Measurements from ENCODE around the gene AKR7A2.
"Not testable (repeated sequence)": the region's sequence is repeated elsewhere in the genome, so short reads cannot be mapped to it uniquely, and the experiment has no call there.

The AKR7A2 gene

DNA sequence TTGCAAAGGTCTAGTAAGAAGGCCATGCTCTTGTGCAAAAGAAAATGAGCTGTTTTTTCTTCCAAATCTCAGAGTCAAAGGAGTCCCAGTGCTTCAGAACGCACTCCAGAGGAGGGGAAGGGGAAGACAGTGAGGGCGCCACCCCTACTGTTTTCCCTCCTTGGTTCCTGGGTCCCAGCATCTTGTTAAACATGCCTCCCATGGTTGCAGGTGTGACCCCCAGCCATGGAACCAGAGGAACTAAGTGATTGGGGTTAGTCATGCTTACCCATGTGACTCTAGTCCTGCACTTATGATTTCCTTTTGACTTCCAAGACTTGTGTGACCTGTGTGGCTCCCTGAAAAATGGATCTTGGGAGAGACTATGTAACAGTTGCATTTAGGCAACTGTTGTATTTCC, 17.3 kb downstream of the AKR7A2 start:
- no peak for DNase-seq

DNA sequence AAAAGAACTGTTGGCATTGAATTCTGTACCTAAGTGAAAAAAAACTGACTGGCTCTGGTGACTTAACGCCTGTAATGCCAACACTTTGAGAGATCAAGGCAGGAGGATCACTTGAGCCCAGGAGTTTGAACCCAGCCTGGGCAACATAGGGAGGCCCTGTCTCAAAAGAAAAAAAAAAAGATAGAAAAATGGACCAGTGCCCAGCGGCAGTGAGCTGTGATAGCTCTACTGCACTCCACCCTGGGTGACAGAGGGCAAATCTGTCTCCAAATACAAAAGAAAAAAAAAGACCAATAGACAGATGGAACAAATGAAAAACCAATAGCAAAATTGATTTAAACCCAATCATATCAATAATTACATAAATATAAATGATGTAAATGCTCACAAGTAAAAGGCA, 22.7 kb downstream of the AKR7A2 start:
- no peak for DNase-seq

DNA sequence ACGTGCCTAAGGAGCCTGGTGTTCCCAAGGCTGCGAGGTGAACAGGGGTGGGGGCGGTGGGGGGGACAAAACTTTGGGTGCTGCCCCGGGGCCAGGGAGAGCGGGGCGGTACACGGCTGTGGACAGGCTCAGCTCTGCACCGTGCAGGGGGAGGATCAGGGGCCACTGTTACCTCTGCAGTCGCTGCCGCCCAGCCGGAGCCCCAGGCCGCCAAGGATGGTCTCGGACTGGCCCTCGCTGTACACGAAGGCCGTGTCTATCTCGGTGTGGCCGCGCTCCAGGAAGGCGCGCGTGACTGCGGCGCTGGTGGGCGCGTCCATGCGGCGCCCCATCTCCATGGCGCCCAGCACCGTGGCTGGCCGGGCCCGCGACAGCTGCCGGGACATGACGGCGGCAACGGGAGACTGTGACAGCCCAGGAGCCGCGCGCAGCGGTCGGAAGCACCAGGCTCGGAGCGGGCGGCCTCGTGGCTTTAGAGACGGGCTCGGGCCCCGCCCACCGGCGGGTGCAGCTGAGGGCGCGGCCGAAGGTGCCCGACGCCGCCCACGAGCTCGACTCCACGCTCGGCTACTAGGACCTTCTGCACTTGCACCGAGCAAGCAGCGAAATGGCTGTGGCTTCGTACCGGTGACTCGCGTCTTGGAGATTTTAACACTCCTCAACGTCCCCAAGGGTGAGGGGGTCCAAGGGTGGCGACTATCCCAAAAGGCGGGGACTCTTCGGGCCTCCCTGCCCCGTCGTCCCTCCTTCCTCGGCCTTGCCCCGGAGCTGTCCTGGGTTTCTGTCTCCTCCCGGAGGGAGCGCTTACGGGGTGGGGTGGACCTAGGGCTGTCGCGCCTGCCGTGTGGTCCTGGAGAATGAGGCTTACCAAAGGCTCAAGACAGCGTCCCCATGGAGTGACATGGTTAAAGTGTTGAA, 23.4 kb downstream of the AKR7A2 start, which contains the start of gene AKR7A3:
AKR7A3 (minus strand) TSS at position 447 of the 918 bp plus-strand sequence; CDS start at position 386, 61 bp downstream.
- DNase-seq, result peak; percentile 56

GRCh38 chr1:19287436-19288185, 24.3 kb downstream of the AKR7A2 start:
- DNase-seq, result no peak

GRCh38 chr1:19285807-19286206, 26.1 kb downstream of the AKR7A2 start:
- DNase-seq, result not testable (repeated sequence)

- not testable (repeated sequence) for DNase-seq
Observed at GRCh38 chr1:19285366-19285765, 26.6 kb downstream of the AKR7A2 start.

DNA sequence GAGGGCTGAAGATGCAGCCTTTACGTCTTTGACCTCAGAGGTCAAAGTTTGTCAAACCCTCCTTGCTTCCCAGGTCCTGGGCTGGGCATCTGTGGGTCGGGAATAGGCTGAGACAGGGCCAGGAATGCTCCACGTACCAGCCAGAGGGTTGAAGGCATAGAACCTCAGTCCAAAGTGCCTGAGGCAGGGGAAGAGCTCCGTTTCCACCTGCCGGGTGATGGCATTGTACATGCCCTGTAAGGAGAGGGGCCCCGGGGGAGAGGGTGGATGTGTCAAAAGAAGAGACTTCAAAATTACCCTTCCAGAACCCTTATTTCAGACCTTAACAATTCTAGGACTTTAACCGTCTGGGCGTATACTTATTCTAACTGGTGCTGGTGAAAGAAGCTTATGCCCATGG, 27.1 kb downstream of the AKR7A2 start:
- DNase-seq, result no peak

DNA sequence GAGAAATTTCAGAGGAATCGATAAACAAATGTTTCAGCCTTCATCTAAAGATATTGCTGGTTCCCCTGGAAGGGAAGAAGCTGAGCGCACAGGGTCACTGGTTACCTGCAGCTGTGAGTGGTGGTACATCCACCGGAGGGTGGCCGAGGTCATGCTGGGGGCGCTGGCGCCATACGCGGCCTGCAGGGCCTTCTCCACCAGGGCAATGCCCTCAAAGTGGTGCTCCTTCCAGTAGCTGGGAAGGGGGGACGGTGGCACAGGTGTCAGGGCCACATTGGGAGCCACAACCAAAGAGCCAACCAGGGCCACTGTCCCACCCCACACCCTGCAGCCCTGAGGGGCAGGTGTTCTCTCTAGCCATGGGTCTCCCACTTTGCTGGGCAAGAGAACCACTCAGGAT, 28.1 kb downstream of the AKR7A2 start:
- no peak for DNase-seq

DNA sequence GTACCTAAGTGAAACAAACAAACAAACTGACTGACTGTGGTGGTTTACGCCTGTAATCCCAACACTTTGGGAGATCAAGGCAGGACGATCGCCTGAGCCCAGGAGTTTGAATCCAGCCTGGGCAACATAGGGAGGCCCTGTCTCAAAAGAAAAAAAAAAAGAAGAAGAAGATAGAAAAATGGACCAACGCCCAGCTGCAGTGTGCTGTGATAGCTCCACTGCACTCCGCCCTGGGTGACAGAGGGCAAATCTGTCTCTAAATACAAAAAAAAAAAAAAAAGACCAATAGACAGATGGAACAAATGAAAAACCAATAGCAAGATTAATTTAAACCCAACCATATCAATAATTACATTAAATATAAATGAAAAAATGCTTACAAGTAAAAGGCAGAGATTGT, 37.3 kb downstream of the AKR7A2 start:
- DNase-seq, result no peak

- not testable (repeated sequence) for DNase-seq
Observed at GRCh38 chr1:19273844-19274531, 38.0 kb downstream of the AKR7A2 start.

- no peak for DNase-seq
Observed at GRCh38 chr1:19273106-19273843, 38.7 kb downstream of the AKR7A2 start.

GRCh38 chr1:19272064-19272463, 39.9 kb downstream of the AKR7A2 start:
- DNase-seq, result no peak

DNA sequence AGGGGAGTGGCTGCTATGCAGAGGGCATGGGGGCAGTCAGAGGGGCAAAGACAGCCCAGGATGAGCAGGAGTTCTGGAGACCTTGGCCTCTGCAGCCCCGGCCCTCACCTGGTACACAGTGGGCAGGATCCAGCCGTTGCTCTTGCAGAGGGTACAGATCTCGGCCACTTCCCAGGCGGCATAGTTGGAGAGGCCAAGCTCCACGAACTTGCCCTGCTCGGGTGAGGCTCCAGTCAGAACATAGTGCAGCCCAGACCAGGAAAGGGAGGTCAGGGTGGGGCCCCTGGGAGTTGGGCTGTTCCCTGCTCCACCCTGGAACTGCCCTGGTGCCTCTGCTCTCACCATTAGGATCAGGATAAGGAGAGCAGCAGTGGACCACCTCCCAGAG, 41.6 kb downstream of the AKR7A2 start:
- not testable (repeated sequence) for DNase-seq

GRCh38 chr1:19269427-19270342, 42.3 kb downstream of the AKR7A2 start:
- DNase-seq, result not testable (repeated sequence)

DNA sequence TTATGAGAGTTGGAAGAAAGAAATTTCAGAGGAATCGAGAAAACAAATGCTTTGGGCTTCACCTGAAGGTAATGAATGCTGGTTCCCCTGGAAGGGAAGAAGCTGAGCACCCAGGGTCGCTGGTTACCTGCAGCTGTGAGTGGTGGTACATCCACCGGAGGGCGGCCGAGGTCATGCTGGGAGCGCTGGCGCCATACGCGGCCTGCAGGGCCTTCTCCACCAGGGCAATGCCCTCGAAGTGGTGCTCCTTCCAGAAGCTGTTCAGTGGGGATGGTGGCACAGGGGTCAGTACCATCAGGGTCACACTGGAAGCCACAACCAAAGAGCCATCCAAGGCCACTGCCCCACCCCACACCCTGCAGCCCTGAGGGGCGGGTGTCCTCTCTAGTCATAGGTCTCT, 43.5 kb downstream of the AKR7A2 start:
- DNase-seq, result no peak

GRCh38 chr1:19262744-19263143, 49.2 kb downstream of the AKR7A2 start:
- no peak for DNase-seq

- no peak for DNase-seq
Observed at GRCh38 chr1:19262047-19262446, 49.9 kb downstream of the AKR7A2 start.

GRCh38 chr1:19260211-19261138, 51.5 kb downstream of the AKR7A2 start:
- DNase-seq, result no peak

DNA sequence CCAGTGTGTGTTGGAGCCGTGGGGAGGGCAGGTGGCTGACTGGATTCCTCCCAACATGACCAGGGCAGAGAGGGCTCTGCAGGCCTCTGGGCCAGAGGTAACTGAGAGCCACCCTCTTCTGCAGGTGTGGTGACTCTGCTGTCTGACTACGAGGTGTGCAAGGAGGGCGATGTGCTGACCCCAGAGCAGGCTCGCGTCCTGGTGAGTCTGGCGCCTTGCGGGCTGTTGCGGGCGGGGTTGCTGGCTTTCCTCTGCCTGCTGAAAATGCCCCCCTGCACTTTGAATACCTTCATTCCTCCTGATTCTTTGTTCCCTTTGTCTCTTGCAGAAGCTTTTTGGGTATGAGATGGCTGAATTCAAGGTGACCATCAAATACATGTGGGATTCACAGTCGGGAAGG, 53.6 kb downstream of the AKR7A2 start:
- no peak for DNase-seq
